Measurements from ENCODE around the gene GAREM1. TPM values are rescaled to one million over a fixed set of nuclear protein-coding genes. Genes with fewer than 3 reads are reported as not detected.
"Not testable (repeated sequence)": the region's sequence is repeated elsewhere in the genome, so short reads cannot be mapped to it uniquely, and the experiment has no call there.

Gene GAREM1
- polyA plus RNA-seq, 3 donors from 2014 or later, result 0.03 TPM; not detected in 2

DNA sequence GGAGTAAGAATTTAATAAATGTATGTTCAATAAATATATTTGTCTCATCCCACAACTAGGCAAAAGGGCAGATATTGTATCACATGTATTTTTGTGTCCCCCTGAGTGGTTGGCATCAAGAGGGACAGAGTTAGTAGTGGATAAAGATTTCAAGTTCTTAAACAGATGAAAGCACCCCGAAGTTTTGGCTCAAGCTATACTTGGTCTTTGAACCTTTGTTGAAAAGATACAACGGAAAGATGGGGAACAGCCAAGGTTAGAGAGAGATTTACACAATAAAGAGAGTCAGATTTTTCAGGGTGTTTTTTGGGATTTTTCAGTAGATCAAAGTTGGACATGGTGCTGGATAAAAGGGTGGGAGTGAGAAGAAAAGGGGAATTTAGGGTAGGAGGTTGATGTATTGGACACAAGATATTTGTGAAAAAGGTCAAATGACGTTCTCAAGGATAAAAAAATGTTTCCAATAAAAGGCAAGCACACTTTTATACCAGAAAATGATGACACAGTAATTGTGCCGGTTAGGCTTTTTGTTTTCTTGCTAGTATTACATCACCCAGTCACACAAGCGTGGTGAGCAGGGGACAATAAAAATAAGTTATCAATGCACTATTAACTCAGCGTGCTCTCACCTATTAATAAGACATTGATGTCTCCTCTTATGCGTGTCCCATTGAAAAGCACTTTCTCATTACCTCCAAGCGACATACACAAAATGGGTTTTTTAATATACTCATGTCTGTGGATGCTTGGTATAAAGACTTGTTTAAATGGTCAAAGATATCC, 221.3 kb downstream of the GAREM1 start:
- peaks cover 2 to 12% (median 7%) of the 10 kb centered on the region in 3 donors for H3K27me3 Mint-ChIP-seq (ENCODE audit: low read depth in 3 of 3)
- DNase-seq, result no peak
- no peak overlapping the region for H3K4me3 Mint-ChIP-seq
- H3K36me3 Mint-ChIP-seq, result no peaks in the 10 kb centered on the region
- H3K27ac Mint-ChIP-seq, result no peak overlapping the region
- H3K9me3 Mint-ChIP-seq, result no peaks in the 10 kb centered on the region
- no peaks in the 10 kb centered on the region for H3K4me1 Mint-ChIP-seq

GRCh38 chr18:32244881-32245280, 225.8 kb downstream of the GAREM1 start:
- Mint-ChIP-seq H3K36me3 (no peaks in the 10 kb centered on the region), H3K4me3 (no peak overlapping the region), H3K27ac (no peak overlapping the region), H3K9me3 (no peaks in the 10 kb centered on the region), H3K27me3 (ENCODE audit: low read depth in 3 of 3) (peaks cover 0 to 8% (median 5%) of the 10 kb centered on the region in 3 donors), H3K4me1 (no peaks in the 10 kb centered on the region)
- DNase-seq, result no peak

- H3K4me1 Mint-ChIP-seq, result no peaks in the 10 kb centered on the region
- H3K27me3 Mint-ChIP-seq (ENCODE audit: low read depth in 3 of 3), result peaks cover 0 to 8% (median 4%) of the 10 kb centered on the region in 3 donors
- no peak overlapping the region for H3K27ac Mint-ChIP-seq
- H3K4me3 Mint-ChIP-seq, result no peak overlapping the region
- no peaks in the 10 kb centered on the region for H3K9me3 Mint-ChIP-seq
- no peaks in the 10 kb centered on the region for H3K36me3 Mint-ChIP-seq
- no peak for DNase-seq
These were observed 227.3 kb downstream of the GAREM1 start for GRCh38 chr18:32243358-32243757.

DNA sequence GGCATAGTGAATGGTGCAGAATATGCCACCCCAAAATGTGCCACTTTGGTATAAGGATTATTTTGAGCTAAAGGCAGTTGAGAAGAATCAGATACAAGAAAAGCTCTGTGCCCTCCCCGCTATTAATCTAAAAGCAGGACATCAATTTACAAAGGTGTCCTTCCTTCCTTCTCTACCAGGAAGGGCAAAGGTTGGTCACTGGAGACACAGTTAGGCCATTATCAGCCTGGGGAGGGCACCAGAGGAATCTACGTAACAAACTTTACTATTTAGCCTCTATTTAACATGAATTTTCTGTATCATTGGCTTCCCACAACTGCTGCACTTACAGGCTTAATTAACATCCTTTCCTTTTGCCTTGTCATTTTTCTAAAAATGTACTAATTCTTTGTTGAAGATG, 228.3 kb downstream of the GAREM1 start:
- no peak overlapping the region for H3K4me3 Mint-ChIP-seq
- H3K36me3 Mint-ChIP-seq, result no peaks in the 10 kb centered on the region
- no peak overlapping the region for H3K27ac Mint-ChIP-seq
- H3K4me1 Mint-ChIP-seq, result no peaks in the 10 kb centered on the region
- DNase-seq, result no peak
- peaks cover 0 to 3% (median 2%) of the 10 kb centered on the region in 3 donors for H3K27me3 Mint-ChIP-seq (ENCODE audit: low read depth in 3 of 3)
- H3K9me3 Mint-ChIP-seq, result no peaks in the 10 kb centered on the region

DNA sequence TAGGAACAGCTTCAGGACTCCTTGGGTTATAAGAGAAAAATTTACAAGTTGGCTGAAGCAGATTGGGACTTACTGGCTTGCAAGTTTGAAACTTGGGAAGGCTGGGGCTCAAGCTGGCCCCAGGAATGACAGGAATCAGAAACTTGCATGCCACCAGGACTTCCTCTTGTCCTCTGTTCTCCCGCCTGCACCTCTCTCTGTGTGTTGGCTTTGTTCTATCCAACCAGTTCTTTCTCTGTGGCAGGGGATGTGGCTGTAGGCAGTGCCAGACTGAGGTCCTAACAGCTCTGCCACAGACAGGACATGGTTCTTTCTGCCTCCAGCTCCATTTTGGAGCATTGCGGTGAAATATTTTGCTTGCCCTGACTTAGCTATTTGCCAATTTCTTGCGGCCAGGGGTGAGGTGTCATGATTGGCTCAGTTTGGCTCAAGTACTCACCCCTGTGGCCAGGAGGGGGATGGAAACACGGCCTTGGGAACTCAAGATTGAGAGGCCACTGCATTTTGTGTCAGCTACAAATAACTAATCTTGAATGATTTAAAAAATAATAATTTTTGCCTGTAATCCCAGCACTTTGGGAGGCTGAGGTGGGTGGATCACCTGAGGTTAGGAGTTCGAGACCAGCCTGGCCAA, 231.9 kb downstream of the GAREM1 start:
- Mint-ChIP-seq H3K4me1 (no peaks in the 10 kb centered on the region), H3K4me3 (no peak overlapping the region), H3K27me3 (ENCODE audit: low read depth in 3 of 3) (peaks cover 0 to 2% (median 2%) of the 10 kb centered on the region in 3 donors), H3K9me3 (peaks cover 1 to 3% (median 3%) of the 10 kb centered on the region in 6 donors), H3K36me3 (no peaks in the 10 kb centered on the region), H3K27ac (no peak overlapping the region)
- no peak for DNase-seq

GRCh38 chr18:32237049-32237448, 233.6 kb downstream of the GAREM1 start:
- H3K4me3 Mint-ChIP-seq, result no peak overlapping the region
- no peak for DNase-seq
- H3K4me1 Mint-ChIP-seq, result no peaks in the 10 kb centered on the region
- H3K36me3 Mint-ChIP-seq, result no peaks in the 10 kb centered on the region
- H3K27me3 Mint-ChIP-seq (ENCODE audit: low read depth in 3 of 3), result peaks cover 0 to 2% (median 2%) of the 10 kb centered on the region in 3 donors
- peaks cover 1 to 5% (median 4%) of the 10 kb centered on the region in 6 donors for H3K9me3 Mint-ChIP-seq
- H3K27ac Mint-ChIP-seq, result no peak overlapping the region

- H3K27ac Mint-ChIP-seq; DNase-seq; H3K9me3 Mint-ChIP-seq; H3K4me3 Mint-ChIP-seq; H3K36me3 Mint-ChIP-seq; H3K4me1 Mint-ChIP-seq; H3K27me3 Mint-ChIP-seq (ENCODE audit: low read depth in 3 of 3): not testable (repeated sequence)
These were observed 237.3 kb downstream of the GAREM1 start for GRCh38 chr18:32233348-32233747.

DNA sequence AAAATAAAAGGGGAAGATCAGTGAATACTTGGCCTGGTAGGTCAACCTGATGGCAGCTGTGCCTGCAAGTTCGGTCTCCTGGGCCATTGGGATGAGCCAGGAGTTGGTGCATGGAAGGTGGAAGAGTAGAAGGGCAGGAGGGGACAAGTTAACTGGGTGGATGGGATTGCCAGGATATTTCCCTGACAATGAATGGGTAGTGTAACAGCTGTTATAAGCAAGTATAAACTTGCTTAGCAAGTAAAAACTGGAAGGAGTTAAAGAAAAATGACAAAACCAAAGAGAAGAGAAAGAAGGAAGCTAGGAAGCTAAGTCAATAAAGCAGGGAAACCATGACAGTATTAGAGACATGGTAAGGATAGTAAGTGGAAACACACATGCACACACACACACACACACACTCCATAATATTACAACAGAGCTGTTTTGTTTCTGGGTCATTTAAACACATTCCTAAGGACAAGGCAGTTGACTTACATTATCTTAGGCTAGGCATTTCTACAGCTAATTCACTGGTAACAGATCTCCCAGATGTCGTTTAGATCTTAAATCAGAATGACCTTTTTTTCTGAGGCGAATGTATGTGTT, 251.2 kb downstream of the GAREM1 start:
- Mint-ChIP-seq H3K9me3 (peaks cover 0 to 2% (median 0%) of the 10 kb centered on the region in 6 donors), H3K27ac (no peak overlapping the region), H3K36me3 (no peaks in the 10 kb centered on the region), H3K4me3 (no peak overlapping the region), H3K4me1 (no peaks in the 10 kb centered on the region), H3K27me3 (ENCODE audit: low read depth in 3 of 3) (peaks cover 0 to 1% (median 1%) of the 10 kb centered on the region in 3 donors)
- DNase-seq, result no peak

DNA sequence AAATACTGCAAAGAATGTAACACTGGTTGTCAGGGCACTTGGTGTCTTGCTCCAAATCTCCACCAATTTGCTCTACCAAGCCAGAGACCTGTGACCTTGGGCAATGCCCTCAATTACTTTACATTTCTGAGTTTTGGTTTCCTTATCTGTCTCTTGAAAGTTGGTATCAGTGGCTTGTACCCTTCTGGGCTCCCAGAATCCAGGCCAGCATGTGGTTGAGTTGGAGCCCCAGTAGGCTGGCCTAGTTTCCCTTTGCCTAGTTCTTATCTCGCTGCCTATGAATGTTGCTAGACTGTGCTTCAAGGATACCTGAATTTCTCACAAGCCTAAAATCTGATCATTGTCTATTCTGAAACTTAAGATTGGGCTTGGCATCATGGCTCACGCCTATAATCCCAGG, 254.3 kb downstream of the GAREM1 start:
- H3K27me3 Mint-ChIP-seq (ENCODE audit: low read depth in 3 of 3), result peaks cover 1 to 3% (median 1%) of the 10 kb centered on the region in 3 donors
- peaks cover 0 to 2% (median 0%) of the 10 kb centered on the region in 6 donors for H3K9me3 Mint-ChIP-seq
- H3K4me1 Mint-ChIP-seq, result no peaks in the 10 kb centered on the region
- no peak overlapping the region for H3K4me3 Mint-ChIP-seq
- H3K27ac Mint-ChIP-seq, result no peak overlapping the region
- no peaks in the 10 kb centered on the region for H3K36me3 Mint-ChIP-seq
- DNase-seq, result no peak

DNA sequence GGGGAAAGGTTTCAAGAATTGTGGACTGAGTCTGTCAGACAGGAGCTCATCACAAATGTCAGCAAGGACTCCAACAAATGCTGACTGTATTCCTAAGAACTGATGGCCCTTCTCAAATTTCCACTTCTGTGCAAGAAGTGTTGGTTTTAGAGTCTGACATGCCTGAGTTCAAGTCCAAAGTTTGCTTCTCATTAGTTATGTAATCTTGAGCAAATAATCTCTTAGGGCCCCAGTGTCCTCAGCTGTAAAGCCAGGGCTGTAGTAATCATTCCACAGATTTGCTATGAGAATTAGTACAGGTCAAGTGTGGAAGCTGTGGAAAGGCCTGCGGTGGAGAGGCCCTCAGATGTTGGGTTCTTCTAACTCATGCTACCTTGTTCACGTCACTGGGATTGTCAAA, 257.0 kb downstream of the GAREM1 start:
- no peak for DNase-seq
- H3K27ac Mint-ChIP-seq, result no peak overlapping the region
- H3K9me3 Mint-ChIP-seq, result peaks cover 0 to 3% (median 0%) of the 10 kb centered on the region in 6 donors
- no peaks in the 10 kb centered on the region for H3K4me1 Mint-ChIP-seq
- peaks cover 0 to 3% (median 1%) of the 10 kb centered on the region in 3 donors for H3K27me3 Mint-ChIP-seq (ENCODE audit: low read depth in 3 of 3)
- H3K4me3 Mint-ChIP-seq, result no peak overlapping the region
- H3K36me3 Mint-ChIP-seq, result no peaks in the 10 kb centered on the region

All from immature natural killer cell (primary cell).